Measurements from ENCODE around the gene LINGO1.

LINGO1 gene

GRCh38 chr15:77656294-77656693 is 23.6 kb upstream of the LINGO1 start:
- DNase-seq, result no peak

GRCh38 chr15:77654975-77655374 is 22.3 kb upstream of the LINGO1 start:
- no peak for DNase-seq

DNA sequence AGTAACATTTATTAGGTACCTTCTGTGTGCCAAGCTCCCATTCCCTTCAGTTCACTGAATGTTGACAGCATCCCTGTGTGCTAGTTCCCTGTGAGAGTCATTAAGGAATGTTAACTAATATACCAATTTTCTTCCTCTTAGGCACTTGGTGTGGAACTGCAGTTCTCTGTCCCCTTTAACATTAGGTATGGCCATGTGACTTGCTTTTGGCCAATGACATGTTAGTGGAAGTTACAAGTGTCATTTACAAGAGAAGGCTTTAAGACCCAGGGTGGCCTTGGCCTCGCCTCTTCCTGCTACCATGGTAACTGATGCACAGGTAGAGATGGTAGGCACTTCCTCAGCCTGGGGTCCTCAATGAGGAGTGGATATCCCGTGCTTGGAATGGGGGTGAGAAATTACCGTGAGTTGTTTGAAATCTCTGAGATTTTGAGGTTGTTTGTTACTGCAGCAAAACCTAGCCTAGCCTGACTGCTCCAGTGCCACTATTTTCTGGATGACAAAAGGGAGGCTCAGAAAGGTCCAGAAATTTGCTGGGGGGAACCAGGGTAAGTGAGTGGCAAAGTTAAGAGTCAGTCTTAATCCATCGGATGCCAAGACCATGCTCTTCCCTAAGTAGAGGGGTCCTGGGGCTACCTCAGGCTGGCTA is 21.2 kb upstream of the LINGO1 start:
- no peak for DNase-seq

DNA sequence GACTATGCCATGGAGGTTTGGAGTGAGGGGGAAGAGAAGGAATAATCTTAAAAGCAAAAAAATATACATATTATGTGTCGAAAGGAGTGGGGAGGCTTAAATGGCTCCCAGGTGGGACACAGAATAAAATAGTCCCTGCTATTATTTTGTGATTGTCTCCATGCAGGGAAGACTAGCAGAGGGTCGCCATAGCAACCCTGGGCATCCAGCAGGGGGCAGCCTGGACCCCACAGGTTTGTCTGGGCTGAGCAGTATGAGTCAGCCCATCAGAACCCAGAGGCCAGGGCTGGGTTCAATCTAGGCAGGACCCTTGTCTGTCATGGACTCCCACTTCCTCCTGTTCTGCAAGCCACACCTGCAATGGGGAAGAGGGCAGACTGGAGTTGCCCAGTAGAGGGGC is 17.6 kb upstream of the LINGO1 start:
- no peak for DNase-seq

DNA sequence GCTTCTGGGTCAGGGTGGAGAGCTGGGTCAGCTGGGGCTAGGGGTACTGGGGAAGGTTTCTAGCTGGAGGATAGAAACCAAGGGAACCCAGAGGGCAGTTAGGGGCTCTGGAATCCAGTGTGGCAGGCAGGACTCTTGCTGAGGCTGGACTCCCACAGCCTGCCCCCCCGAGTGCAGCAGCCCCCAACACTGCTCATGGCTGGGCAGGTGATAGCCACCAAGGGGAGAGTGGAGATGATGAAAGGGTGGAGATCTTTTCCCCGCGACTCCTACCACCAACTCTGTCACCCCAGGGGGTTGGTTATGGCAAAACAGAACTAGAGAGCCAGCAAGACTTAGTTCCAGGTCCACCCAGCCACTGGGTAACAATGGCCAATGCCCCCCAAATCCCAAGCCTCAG is 16.9 kb upstream of the LINGO1 start:
- DNase-seq, result no peak

GRCh38 chr15:77649017-77649416 is 16.3 kb upstream of the LINGO1 start:
- DNase-seq, result no peak

DNA sequence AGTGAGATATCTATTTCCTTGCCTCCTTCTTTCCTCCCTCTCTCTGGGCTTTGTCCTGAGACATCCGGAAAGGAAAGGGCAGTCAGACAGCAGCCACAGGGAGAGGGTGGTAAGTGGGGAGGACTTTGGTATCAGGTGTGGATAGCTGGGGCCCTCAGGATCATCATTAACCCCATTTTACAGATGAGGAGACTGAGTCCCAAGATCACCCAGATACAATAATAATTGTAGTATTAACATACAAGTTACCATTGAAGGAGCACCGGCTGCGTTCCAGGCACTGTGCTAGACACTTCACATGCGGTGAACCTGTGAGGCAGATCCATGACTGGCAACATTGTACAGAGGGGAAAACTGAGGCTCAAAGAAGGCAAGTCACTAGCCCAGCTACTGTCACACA is 15.2 kb upstream of the LINGO1 start:
- DNase-seq, result no peak

DNA sequence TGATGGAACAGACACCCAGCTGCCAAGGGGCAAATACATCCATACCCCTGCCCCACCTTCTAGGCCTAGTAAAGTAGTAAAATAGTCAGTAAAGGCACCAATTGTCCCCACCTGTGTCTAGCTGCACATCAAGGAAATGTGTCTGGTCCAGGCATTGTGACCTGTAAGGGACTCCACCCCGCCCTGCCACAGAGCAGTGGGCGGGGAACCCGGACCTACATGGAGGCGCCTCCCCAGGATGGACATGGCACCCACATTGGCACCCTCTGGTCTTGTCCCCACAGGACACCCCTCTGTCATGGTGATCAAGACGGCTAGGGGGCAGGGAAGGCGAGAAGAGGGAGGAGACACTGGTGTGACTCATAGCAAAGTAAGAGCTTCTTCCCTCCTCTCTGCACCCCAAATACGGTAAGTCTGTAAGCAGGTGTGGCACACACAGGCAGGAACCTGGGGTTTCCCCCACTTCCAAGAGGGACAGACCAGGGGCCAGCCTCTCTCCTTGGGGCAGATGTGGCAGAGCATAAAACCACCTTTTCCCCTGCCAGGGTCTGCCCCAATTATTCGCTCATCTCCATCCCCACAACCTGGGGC is 13.5 kb upstream of the LINGO1 start:
- DNase-seq, result no peak

- DNase-seq, result no peak
Observed at GRCh38 chr15:77645602-77646001, 12.9 kb upstream of the LINGO1 start.

DNA sequence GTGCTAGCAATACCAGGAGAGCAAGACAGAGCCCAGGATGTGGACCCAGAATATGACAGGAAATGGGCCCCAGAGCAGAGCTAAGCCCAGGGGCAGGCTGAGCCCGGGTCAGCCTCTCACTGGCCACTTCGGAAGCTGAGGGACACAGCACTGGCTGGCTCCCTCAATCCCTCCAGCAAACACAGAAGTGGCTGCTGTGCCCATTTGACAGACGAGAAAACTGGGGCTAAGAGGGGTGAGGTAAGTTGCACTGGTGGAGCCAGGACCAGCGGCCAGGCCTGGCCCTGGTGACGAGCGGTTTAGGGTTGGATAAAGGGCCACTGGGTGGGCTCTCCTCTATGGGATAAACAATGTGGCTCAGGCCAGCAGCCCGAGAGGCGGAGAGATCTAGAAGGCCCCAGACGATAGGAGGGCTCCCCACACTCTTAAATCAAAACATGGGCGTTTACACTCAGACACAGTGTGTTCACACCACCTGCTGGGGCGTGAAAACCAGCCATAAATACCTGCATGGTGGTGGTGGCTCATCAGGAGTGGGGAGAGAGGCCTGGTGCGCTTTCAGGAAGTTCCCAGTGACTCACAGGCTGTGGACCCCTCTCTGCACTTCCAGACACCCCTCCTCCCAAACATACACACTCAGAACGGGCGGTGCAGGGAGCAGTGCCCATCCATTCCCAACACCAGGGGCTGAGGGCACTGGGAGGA is 12.0 kb upstream of the LINGO1 start:
- no peak for DNase-seq

- DNase-seq, result no peak
Observed at GRCh38 chr15:77643764-77644163, 11.1 kb upstream of the LINGO1 start.

DNA sequence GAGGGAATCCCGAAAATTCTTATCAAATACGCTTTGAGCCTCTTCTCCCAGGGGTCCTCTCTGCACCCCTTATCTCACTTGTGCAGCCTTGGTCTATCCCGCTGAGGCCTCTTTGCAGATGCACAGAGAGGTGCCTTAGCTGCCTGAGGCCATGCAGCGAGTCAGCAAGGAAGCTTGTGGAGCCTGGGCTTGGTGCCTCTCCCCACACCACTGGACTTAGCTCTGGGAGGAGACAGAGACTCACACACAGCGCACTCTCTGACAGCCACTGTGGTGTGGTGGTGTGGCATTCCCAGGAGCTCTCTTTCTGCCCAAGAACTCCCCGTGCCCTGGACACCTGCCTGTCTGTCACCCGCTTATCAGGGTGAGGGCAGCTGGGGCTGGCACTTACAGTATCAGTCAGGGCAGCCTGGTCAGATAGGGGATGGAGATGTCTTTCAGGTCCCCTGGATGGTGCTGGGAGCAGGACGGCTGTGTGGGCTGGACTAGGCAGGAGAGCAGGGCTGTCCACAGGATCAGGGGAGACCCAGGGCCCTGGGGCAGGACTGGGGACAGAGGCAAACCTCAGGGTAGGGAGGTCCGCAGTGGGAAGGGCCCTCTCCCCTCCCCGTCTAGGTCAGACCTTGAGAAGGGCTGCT is 10.2 kb upstream of the LINGO1 start:
- no peak for DNase-seq

GRCh38 chr15:77641999-77642398 is 9.3 kb upstream of the LINGO1 start:
- no peak for DNase-seq

- DNase-seq, result no peak
Observed at GRCh38 chr15:77640615-77641014, 7.9 kb upstream of the LINGO1 start.

GRCh38 chr15:77639431-77639830 is 6.7 kb upstream of the LINGO1 start:
- DNase-seq, result no peak

DNA sequence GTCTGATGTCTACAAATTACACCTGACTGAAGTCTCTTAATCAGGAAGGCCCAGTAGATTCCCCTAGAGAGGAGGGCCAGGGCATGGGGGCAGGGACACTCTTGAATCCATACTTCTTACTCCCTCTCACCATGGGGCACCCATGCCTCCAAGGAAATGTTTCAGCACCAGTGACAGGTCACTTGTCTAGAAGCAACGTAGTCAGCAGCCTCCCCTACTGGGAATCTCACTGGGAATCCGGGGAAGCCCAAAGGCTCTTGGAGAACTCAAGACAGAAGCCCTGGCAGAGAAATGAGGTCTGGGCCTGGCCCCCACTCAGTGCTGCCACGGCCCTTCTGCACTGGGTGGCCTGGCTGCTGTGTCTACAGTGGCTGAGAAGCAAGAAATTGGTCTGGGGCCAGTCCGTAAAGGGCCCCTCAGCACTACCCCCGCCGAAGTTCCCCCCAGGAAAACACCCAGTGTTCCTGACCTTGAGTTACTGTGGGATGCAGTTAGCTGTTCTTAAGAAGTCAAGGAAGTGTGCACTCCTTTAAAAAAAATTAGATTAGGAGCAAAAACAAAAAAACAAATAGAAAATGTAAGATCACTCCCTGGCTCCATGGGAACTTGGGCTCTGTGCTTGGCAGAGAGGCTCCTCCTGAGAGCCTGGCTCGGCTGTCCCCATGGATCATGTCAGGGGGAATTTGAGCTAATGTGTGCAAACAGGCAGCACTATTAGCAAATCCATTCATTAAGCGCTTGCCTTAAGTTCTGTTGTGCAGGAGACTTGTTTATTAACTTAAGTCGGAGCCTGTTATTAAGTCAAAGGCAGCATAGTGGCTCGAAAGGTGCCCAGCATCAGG is 5.4 kb upstream of the LINGO1 start:
- DNase-seq, result no peak

DNA sequence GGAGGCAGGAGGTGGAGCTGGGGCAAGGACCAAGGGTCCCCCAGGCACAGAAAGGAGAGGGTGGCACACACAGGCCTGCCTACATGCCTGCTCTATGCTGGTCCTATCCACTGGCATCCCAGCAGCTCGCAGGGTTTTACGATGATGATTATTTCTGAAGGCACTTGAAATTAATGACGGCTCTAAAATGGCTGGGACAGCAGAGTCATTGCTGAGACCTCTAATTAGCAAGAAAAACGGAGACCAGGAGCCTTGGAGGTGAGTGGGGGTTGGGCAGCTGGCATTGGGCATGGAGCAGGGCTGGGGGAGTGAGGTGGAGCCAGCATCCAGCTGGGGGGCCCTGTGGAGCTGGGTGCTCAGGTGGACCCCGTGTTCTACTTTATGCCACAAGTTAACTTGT is 3.5 kb upstream of the LINGO1 start:
- DNase-seq, result no peak

- no peak for DNase-seq
Observed at GRCh38 chr15:77634266-77634962, 1.7 kb upstream of the LINGO1 start.

GRCh38 chr15:77633913-77634265 is 1.2 kb upstream of the LINGO1 start:
- no peak for DNase-seq

DNA sequence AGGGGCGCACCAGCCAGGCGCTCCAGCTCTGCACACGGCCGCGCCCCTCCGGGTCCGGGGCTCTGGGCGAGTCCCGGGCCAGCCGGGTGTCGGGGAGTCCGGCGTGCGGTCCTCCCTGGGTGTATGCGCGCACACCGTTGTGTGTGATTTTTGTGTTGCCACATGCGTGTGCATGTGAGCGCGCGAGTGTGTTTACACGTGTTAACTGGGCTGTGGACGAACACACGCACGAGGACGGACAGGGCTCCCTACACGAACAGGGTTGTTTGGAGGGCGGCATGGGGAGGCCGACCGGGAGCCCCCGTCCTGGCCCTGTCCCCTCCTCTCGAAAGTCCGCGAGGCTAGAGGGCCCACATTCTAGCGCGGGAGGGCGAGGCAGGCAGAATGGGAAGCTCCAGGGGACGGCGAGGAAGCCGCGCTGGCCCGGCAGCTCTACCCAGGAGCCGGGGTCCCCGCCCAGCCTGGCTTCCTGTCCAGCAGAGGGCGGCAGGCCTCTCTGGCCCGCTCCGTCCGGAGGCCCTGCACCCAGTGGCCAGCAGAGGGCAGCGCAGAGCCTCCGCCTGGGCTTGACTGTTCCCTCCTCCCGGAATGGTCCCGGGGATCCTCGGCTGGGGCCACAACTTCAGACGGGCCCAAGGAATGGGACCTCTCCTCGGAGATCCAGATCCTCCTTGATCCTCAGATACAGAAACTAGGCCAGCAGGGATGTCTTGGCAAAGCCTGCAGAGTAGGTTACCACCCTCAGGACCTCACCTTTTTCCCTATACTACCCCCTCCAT is 611 bp upstream of the LINGO1 start:
- DNase-seq, result no peak

- no peak for DNase-seq
Observed at GRCh38 chr15:77631745-77632533, 773 bp downstream of the LINGO1 start.
